SU-DHL-6 (cell line): ENCODE data around the gene EGFL6.

Experiments
- CTCF ChIP-seq: fragments of 200-600 bp; sonication (generic); IDR thresholded peaks from one replicate; pipeline ENCODE4 v1.5.1; 2017; ENCODE audit warnings: antibody characterized with exemption, mild to moderate bottlenecking, low read length, moderate library complexity; ENCODE audit not compliant: insufficient read depth, poor library complexity, severe bottlenecking
- EZH2phosphoT487 ChIP-seq: fragments of 200-600 bp; sonication (generic), shearing (Covaris generic); conservative IDR thresholded peaks from 2 replicates; pipeline ENCODE4 v1.6.1; 2018; ENCODE audit warnings: mild to moderate bottlenecking, antibody characterized with exemption, low read length, moderate library complexity, mixed read lengths

GRCh38 chrX:13550346-13550745 is 19.1 kb upstream of the EGFL6 start:
- TF ChIP-seq CTCF = no peak
- TF ChIP-seq EZH2phosphoT487 = no peak
